IPS DF 19.7 (cell line): ENCODE results near the gene SLC16A3.
"Not testable (repeated sequence)": the region's sequence is repeated elsewhere in the genome, so short reads cannot be mapped to it uniquely, and the experiment has no call there.

Experiments
- DNase-seq: peaks from one replicate; pipeline ENCODE4 v3.0.0-alpha.2; 2013; ENCODE audit warnings: low read depth, low spot score

Gene SLC16A3

DNA sequence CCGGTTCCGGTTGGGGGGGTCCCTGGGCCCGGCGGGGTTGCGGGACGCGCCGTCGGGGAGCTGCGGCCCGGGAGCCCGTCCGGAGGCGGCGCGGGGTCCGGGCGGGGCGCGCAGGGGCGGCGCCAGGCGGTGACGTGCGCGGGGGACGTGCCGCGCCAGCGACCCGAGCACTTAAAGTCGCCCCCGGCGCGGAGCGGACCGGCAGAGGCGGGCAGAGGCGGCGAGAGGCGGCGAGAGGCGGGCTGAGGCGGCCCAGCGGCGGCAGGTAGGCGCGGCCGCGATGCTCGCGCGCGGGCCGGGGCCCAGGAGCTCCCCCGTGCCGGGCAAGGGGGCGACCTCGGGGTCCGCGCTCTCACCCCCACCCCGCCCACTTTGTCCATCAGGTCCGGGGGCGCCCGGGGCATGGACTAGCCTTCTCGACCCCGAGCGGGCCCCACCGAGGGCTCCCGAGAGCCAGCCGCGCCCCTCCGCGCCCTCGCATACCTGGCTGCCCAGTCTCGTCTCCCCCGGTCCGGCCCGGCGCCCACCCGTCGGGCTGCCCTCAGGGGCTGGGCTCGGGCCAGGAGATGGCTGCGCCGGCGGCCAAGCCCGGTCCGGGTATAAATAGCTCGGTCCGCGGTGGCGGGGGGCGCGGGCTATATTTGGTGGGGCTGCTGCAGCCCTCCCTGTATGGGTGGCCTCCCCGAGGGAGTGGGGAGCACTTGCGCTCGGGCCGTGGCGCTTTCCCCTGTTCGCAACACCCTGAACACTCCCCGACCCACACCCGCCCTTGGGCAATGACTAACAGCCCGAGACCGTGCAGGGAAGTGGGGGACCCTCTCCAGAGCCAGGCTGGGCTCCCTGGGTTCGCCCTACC is at the start of gene SLC16A3:
Gene SLC16A3, plus strand, starts transcription at position 201 of the 856 bp plus-strand sequence. CDS start 6,967 bp downstream, outside the sequence.
- no peak for DNase-seq

DNA sequence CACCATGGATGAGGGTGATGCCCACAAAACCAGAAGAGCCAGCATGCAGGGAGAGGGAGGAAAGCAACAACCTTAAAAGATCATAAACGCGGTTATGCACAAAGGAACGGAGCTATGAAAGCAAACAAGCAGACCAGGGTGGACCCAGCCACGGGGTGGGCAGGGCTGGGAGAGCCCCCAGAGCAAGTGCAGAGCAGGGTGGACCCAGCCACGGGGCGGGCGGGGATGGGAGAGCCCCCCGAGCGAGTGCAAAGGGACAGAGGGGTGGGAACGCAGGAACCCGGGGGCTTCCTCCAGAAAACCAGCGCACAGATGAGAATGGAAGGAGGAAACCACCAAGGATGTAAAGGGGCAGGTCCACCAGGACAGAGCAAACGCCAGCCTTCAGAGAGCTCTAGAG is 49.4 kb upstream of the SLC16A3 start:
- no peak for DNase-seq

DNA sequence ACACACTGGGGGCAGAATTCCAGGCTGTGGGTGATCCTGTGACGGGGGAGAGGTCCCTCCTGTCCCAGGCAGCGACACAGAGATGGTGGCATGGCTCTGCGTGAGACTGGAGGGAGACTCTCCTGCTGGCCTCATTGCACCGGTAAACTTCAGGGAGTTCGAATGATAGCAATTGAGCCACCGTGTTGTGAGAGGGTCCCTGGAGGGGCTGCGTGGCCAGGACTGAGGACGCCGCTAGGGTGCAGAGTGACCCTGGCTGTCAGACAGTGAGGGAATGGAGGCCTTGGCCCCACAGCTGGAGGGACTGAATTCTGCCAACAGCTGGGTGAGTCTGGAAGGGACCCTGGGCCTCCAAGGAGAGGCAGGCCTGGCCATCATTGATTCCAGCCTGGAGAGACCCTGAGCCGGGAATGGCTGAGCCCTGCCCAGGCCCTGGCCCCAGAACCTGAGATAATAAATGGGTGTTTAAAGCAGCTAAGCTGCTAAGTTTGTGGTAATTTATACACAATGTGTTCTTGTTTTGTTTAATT is 48.8 kb upstream of the SLC16A3 start:
- DNase-seq = no peak

DNA sequence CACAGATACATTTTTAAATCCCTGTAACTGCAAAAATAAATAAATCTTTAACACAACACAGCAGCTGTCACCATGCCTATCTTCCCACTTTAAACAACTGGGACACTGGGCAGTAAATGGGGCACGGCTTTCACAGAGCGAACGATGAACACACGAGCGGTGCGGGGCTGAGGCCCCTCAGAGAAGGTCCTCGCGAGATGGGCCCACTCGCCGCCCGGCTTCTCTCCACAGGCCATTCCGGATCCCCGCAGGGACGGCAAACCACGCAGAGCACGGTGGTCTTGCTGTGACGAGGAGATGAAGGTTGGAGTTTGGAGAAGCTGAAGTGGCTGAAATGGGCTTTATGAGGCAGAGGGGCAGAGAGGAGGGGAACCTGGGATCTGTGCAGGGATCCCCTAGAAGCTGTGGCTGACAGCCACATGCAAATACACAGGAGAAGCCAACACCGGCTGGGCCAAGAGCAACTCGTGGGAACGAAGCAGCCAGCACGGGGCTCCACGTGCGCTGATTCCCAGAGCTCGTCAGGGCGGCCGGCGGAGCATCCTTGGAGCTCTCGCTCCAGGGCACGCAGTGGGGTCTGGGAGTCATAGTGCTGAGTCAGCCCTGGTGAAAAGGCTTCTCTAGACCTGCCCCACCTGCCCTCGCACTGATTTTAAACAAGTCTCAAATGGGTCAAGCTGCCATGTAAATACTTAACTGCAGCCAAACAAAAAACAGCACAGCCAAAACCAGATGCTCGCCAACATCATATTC is 47.9 kb upstream of the SLC16A3 start:
- DNase-seq = no peak

DNA sequence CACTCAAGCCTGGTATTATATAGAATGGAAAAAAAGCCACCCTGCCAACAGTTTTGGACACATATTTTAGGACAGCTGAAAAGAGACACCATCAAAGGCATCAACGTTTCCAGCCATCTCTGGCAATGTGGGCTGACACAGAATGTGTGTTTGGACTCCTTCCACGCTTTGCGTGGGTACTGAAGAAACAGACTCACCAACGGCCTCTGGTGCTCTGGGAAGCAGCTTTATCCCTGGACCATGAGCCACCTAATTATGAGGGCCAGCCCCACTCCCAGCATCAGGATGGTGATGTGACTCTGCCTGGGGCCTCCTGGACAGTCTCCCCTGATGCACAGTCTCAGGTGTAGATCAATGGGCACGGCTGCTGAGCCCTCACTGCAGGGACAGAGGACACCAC is 44.1 kb upstream of the SLC16A3 start:
- DNase-seq = no peak

DNA sequence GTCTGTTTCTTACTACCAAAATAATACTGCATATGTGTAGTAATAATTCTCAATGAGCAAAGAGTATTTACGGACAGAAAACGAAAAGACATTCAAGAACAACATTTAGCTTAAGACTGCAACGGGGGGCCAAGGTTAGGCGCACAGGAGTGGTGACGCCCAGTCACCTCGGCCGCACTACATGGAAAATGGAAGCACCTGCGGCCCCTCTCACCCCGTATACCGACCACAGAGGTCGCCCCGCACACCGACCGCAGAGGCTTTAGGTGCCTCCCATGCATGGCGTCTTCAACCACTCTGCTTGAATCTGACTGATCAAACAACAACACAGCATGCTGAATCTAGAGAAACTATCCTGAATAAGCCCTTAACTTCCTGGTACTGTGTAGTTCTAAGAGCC is 42.6 kb upstream of the SLC16A3 start:
- no peak for DNase-seq

DNA sequence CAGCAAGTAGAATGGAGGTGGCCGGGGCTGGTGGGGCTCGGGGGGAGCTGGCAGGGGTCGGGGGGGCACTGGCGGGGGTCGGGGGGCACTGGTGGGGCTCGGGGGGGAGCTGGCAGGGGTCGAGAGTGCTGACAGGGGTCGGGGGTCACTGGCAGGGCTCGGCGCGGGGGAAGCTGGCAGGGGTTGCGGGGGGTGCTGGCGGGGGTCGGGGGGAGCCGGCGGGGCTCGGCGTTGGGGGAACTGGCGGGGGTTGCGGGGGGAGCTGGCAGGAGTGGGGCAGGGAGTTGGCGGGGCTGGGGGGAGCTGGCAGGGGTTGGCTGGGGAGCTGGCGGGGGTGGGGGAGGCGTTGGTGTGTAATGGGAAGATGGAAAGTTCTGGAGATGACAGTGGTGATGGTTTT is 41.3 kb upstream of the SLC16A3 start:
- no peak for DNase-seq

DNA sequence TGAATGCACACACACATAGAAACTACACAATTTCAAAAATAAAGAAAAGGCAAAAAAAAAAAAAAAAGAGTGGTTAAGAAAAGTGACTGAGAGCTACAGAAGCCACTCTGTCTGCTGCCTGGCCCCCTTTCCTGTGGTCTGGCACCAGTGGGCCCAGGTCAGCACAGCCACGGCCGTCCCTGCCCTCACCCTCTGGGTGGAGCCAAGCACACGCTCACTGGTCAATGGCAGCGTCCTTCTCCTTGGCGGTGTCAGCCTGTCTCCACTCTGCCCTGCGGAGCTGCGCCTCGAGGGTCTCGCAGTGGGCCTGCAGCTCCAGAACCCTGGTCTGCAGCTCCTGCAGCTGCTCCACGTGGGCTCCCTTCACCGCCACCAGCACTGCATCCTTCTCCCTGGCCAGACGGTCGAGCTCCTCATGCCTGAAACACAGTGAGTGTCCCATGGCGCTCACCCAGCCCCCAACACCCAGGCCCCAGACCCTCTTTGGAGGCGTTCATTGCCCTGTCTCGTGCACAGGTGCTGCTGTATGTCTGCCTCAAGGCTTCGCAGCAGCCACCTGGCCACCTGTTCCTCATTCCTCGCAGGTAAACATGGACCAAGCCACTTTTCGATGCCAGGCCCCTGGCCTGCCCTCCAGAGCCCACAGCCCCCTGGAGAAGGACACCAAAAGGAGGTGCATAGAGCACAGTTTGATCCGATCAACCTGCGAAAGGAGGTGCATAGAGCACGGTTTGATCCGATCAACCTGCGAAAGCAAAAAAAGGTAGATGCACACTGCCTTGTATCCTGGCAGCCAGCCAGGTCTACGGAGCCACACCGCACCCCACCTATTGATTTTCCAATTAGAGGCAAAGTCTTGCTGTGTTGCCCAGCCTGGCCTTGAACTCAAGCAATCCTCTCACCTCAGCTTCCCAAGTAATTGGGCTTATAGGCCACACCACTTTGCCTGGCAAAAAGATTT is 40.6 kb upstream of the SLC16A3 start:
- DNase-seq = no peak

DNA sequence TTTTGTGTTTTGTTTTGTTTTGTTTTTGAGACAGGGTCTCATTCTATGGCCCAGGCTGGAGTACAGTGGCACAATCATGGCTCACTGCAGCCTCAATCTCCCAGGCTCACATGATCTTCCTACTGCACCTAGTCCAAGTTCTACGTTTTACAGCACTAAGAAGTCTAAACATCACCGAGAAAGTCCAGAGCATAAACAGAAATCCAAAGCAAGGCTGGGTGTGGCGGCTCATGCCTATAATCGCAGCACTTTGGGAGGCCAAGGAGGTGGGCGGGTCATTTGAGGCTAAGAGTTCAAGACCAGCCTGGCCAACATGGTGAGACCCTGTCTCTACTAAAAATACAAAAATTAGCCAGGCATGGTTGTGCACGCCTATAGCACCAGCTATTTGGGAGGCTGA is 35.8 kb upstream of the SLC16A3 start:
- DNase-seq = not testable (repeated sequence)

DNA sequence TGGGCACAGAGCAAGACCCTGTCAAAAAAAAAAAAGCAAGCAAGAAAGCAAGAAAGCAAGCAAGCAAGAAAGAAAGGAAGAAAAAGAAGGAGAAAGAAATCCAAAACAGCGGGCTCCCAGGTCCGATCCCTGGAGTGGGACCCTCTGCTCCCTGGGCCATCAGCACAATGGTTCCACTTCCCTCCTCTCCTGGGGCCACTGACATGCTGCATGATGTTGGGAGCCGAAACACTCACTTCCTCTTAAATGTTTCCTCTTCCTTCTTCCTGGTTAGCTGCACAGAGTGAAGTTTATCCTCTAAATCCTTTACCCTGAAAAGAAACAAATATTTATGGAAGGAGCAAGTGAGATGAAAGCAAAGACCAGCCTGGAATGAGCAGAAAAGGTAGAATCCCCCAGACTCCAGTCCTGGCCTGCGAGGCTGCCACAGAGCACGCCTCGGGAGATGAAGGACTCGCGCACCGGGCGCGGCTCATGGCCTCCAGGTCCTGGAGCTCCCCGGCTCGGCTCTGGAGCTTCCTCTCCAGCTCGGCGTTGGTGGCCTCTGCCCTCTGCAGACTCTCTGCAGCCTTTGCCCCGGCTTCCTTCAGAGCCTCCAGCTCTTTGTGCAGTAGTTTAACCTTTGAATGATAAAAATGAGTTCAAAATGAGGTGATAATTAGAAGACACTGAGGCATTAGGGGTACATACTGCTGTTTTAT is 35.2 kb upstream of the SLC16A3 start:
- no peak for DNase-seq

DNA sequence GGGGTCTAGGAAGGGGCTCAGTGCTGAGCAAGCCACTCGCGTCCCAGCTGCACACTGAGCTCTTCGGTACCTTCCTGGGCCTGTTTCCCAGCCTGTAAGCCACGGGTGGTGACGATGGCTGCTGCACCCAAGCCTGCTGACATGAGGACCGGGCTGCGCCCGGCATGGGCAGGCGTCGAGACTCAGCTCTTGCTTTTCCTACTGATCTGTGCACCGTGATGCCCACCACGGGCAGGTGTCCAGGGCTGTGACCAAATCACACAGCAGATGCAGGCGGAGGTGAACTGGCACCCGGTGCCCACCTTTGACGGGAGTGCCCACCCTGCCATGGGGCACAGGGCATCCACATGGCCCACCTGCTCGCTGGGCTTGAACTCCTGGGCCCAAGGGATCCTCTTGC is 34.1 kb upstream of the SLC16A3 start:
- no peak for DNase-seq

DNA sequence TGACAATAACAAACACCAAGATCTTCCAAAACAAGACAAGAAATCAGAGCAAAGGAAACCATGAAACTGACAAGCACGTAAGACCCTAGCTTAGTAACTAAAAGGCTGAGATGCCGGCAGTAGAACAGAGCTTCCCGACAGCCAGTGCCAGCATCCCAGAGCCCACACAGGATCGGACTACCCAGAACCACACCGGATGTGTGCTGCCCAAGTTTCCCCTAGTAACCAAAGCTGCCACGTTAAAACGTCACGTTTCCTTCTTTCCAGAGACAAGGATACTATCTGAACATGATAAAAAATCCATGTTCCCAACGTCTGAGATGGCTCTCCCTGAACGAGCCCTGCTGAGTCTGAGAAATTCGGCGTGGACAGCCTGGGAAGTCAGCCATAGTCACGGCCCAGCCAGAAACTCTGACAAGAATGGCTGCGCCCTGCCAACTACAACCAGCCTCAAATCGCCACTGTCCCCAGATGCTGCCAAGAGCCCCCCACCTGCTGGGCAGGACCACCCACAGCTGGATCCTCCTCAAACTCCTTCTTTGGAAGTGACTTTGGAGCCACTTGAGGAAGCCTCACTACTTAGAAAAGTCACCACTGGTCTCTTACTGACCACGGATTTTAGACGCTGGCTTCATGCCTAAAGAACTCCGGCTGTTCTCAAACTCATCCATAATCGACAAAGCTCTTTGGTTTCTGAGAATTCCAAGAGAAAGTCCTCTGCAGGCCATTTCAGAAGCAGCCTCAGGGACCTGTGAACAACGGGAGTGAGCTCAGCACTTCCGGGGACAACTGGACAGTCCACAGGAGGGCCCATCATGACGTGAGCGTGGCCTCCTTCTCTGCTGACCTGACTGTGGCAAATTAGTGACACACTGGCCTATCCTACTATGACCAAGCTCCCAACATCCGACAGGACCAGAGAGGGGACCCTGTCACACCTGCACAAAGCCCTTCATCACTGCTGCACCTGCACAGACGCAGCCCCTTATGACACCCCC is 32.9 kb upstream of the SLC16A3 start:
- no peak for DNase-seq

DNA sequence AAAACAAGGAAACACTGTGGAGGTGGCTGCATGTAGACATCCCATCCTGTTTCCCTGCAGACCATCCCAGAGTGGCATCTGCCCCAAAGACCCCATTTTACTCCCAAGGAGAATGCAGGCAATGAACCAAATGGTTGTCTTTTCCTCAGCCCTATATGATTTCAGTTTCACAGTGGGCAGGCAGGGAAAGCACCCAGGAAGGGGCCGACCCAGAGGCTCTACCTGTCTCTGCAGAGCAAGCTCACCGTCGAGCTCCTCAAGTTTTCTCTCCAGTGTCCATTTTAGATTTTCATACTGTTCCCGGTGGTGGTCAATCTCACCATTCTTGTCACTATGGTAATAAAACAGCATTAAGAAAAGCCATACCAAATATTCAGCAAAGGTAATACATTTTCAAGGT is 30.8 kb upstream of the SLC16A3 start:
- no peak for DNase-seq

DNA sequence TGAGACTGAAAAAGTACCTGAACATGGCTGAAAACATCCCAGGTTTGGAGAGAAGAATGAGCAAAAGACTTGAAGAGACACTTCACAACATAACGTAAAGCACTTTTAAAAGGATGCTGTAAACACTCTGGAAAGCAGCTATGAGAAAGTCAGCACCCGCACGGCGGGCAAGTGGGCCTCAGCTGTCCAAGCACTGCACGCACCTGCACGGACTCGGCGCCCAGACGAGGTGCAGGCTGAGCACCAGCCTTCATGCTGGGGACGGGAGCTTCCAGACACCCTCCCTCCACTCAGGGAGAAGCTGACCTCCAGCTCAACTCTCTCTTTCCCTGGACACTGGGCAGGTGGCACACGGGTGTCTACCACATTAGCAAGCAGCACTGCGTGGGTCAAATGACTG is 29.3 kb upstream of the SLC16A3 start:
- no peak for DNase-seq

DNA sequence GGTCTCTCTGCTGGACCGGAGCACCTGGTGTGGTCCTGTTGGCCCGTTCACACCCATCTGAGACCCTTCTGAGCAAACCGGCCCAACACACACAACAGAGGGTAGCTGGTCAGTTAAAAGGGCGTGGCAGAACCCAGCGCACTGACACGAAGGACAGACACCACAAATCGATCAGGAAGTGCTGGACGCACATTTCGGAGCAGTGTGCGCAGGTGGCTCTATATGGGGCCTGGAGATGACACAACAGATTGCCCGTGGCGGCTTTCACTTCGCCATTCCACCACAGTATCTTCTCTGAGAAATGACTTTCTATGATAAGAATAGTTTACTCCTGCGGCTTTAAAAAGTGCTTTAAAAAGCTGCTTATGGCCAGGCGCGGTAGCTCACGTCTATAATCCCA is 28.7 kb upstream of the SLC16A3 start:
- DNase-seq = no peak

DNA sequence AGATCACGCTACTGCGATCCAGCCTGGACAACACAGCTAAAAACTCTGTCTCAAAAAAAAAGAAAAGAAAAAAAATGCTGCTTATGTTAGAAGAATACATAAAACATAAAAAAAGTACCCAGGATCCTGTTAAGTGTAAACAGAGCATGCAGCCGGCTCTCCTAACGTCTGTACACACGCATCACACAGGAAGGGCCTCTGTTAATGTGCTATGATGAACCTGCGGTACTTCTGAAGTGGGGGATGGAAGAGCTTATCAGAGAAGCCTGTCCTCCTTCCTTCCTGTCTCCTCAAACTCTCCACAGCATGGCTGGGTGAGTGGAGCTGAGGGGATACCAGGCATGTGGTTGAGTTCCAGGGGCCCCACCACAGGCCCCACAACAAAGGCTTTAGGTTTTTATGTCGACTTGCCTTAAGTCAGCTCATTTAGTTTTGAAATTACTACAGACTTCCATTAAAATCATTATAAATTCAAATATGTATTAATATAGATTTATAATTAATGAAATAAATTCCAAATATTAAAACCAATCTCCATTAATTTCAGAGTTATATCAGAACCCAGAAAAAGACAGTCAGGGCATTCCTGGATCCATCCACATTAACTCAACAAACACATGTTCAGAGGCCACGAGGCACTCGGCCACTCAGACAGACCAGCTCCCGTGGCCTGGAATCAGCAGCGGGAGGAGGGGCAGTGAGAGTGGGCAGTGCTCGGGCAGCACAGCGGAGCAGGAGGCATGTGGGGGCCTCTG is 27.9 kb upstream of the SLC16A3 start:
- DNase-seq = no peak

DNA sequence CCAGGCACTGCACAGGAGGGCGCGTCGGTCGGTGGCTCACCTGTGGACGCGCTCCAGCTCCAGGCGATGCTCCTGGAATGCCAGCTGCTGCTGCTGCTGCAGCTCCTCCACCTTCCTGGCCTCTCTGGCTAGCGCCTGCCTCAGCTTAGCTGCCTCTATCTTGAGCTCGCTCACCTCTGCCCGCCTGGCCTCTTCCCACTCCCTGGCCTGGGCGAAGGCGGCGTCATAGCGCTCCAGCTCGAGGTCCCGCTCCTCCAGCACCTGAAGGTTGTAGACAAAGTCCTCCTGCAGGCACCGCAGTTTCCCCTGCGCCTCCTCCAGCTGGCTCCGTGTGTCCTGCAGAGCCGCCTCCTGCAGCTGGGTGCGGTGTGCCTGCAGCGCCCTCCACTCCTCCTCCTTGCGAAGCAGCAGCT is 27.3 kb upstream of the SLC16A3 start:
- no peak for DNase-seq

DNA sequence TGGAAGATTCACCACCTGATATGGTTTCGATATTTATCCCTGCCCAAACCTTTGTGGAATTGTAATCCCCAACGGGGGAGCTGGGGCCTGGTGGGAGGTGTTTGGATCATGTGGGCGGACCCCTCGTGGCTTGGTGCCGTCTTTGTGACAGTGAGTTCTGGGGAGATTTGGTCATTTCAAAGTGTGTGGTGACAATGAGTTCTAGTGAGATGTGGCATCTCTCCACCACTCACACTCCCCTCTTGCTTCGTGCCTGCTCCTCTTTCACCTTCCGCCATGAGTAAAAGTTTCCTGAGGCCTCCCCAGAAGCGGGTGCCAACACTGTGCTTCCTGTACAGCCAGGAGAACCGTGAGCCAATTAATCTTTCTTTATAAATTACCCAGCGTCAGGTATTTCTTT is 25.9 kb upstream of the SLC16A3 start:
- no peak for DNase-seq

DNA sequence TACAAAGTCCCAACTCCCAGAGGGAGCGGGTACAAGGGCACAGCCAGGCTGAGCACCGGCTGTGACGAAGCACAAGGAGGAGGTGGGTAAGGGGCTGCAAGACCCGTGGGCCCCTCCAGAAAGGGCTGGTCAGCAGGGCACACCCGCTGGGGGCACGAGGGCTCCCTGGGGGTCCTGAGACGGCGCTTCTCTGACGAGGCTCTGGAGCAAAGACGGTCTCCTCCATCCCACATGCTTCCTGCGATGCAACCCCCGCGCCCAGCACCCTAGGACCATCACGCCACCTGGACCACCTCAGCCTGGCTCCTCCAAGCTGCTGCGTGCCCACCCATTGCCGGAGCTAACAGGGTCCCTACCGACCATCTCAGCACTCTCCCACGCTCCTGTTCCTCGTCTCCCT is 24.9 kb upstream of the SLC16A3 start:
- no peak for DNase-seq
